ENCODE data around the gene NLRC4.
"Not testable (repeated sequence)": the region's sequence is repeated elsewhere in the genome, so short reads cannot be mapped to it uniquely, and the experiment has no call there.

The NLRC4 gene

GRCh38 chr2:32289165-32289999, 24.7 kb upstream of the NLRC4 start:
- CTCF ChIA-PET, result no interaction called here
- H3K27ac ChIP-seq, result no peak overlapping the region
- POLR2A ChIA-PET (ENCODE audit: low non-redundant PET), result no interaction called here

GRCh38 chr2:32284321-32284720, 19.6 kb upstream of the NLRC4 start:
- ChIA-PET CTCF (no interaction called here), POLR2A (ENCODE audit: low non-redundant PET) (no interaction called here)
- no peak for TF ChIP-seq CTCF (conservative IDR thresholded peaks at IDR 0.05; ENCODE audit: low read depth)
- no peak for DNase-seq (ENCODE audit: low spot score)
- H3K27ac ChIP-seq, result no peak overlapping the region

More at GRCh38 chr2:32289165-32289999, 24.7 kb upstream of the NLRC4 start:
- peak; percentile 47 for DNase-seq (ENCODE audit: low spot score)
- TF ChIP-seq CTCF (conservative IDR thresholded peaks at IDR 0.05; ENCODE audit: low read depth), result no peak

GRCh38 chr2:32278478-32278853, 13.8 kb upstream of the NLRC4 start:
- CTCF ChIA-PET, result interaction anchor here (0.9 kb wide), 1 partner anchor 48 kb away, joined by 5 read pairs; no protein-coding TSS in a partner anchor
- POLR2A ChIA-PET (ENCODE audit: low non-redundant PET), result no interaction called here
- DNase-seq (ENCODE audit: low spot score), result peak; percentile 11
- peak overlapping the region; percentile 71 for H3K27ac ChIP-seq
- TF ChIP-seq CTCF (conservative IDR thresholded peaks at IDR 0.05; ENCODE audit: low read depth), result no peak

- peak; percentile 100 for DNase-seq (ENCODE audit: low spot score)
- ChIA-PET POLR2A (ENCODE audit: low non-redundant PET) (no interaction called here), CTCF (interaction anchor here (0.5 kb wide), 1 partner anchor 98 kb away, joined by 3 read pairs; no protein-coding TSS in a partner anchor)
- TF ChIP-seq CTCF (conservative IDR thresholded peaks at IDR 0.05; ENCODE audit: low read depth), result no peak
- H3K27ac ChIP-seq, result peak within 1 kb of the TSS; percentile 71
Measured at GRCh38 chr2:32277674-32278477, 13.2 kb upstream of the NLRC4 start, which contains the start of gene YIPF4. YIPF4 (plus strand) TSS chr2:32277904; CDS start chr2:32278156, 252 bp downstream.

GRCh38 chr2:32277363-32277673, 12.6 kb upstream of the NLRC4 start:
- no peak overlapping the region; the same call in 1 of the 2 replicates for H3K27ac ChIP-seq
- no peak for TF ChIP-seq CTCF (conservative IDR thresholded peaks at IDR 0.05; ENCODE audit: low read depth)
- CTCF ChIA-PET, result interaction anchor here (0.5 kb wide), 1 partner anchor 97 kb away, joined by 3 read pairs; no protein-coding TSS in a partner anchor
- DNase-seq (ENCODE audit: low spot score), result no peak
- POLR2A ChIA-PET (ENCODE audit: low non-redundant PET), result no interaction called here

GRCh38 chr2:32275790-32276189, 11.1 kb upstream of the NLRC4 start:
- POLR2A ChIA-PET (ENCODE audit: low non-redundant PET); DNase-seq (ENCODE audit: low spot score); CTCF ChIA-PET: not testable (repeated sequence)

GRCh38 chr2:32274289-32274688, 9.6 kb upstream of the NLRC4 start:
- no peak for DNase-seq (ENCODE audit: low spot score)
- CTCF ChIA-PET, result no interaction called here
- POLR2A ChIA-PET (ENCODE audit: low non-redundant PET), result no interaction called here
- no peak for TF ChIP-seq CTCF (conservative IDR thresholded peaks at IDR 0.05; ENCODE audit: low read depth)
- no peak overlapping the region for H3K27ac ChIP-seq

More at GRCh38 chr2:32275790-32276189, 11.1 kb upstream of the NLRC4 start:
- H3K27ac ChIP-seq, result not testable (repeated sequence)

Measured in RWPE1 (cell line).